Measurements from ENCODE around the gene FGFBP1. TPM values are rescaled to one million over a fixed set of nuclear protein-coding genes. Genes with fewer than 3 reads are reported as not detected.

FGFBP1 gene
- total RNA-seq, 2 experiments from 2014 or later, result not detected

DNA sequence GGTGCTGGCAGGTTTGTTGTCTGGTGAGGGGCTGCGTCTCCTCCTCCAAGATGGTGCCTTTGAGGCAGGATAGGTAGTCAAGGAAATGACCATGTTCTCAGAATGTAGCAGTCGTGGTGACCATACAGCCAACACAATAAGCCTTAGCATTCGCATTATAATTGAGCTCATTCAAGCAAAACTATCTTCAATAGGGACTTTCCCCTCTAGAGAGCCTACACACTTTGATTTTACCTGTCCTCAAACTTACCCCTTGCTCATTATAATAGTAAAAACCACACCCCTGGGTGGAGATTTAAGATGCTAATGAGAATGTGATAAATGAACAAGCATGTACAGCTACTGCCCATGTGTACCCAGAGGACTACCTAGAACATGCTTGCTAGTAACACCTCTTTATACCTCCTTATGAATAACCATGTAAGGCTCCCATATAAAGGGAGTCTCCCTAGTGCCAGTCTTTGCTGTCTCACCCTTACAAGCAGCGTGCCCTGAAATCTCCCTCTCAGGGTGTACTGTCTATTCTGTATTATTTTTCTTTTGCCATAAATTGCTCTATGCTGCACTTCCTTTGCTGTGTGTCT, 48.2 kb downstream of the FGFBP1 start:
- POLR2A ChIA-PET, result no interaction called here
- CTCF ChIA-PET, result no interaction called here

DNA sequence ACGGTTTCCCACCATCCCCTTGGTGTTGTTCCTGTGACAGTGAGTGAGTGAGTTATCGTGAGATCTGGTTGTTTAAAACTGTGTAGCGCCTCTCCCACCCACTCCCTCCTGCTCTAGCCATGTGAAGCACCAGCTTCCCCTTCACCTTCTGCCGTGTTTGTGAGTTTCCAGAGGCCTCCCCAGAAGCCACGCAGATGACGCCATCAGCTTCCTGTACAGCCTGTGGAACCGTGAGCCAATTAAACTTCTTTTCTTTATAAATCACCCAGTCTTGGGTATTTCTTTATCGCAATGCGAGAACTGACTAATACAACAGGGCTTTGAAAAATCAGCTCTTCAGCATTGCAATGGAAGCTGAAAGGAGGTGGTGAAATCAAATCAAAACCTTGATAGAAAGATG, 50.0 kb downstream of the FGFBP1 start:
- ChIA-PET POLR2A (no interaction called here), CTCF (no interaction called here)

Other genes starting within 250 kb of the FGFBP1 start
- under 1 TPM; 0.38 to 0.44 TPM for gene BST1, start 235.7 kb downstream of the FGFBP1 start, total RNA-seq
- gene CD38, start 160.4 kb downstream of the FGFBP1 start, total RNA-seq, result 10 to 100 TPM; 26.3 to 29.5 TPM
- 1 to 10 TPM; 2.1 to 2.5 TPM for gene FGFBP2, start 24.4 kb upstream of the FGFBP1 start, total RNA-seq
- gene PROM1, start 145.3 kb upstream of the FGFBP1 start, total RNA-seq, result under 1 TPM in 1 of 2 experiments, not detected in 1; 0.29 TPM